Stimulated activated CD8-positive, alpha-beta memory T cell treated with anti-CD3 and anti-CD28 coated beads, Interleukin-2, amount 100 ng/mL, for 48 hours (primary cell): Measurements from ENCODE around the gene CHCHD3.

ENCODE experiments used
- DNase-seq, 2 donors: peaks; one replicate each; pipeline ENCODE4 v3.0.0-alpha.2; 2020; ENCODE audit warnings: low read depth in 2 of 2

The CHCHD3 gene

DNA sequence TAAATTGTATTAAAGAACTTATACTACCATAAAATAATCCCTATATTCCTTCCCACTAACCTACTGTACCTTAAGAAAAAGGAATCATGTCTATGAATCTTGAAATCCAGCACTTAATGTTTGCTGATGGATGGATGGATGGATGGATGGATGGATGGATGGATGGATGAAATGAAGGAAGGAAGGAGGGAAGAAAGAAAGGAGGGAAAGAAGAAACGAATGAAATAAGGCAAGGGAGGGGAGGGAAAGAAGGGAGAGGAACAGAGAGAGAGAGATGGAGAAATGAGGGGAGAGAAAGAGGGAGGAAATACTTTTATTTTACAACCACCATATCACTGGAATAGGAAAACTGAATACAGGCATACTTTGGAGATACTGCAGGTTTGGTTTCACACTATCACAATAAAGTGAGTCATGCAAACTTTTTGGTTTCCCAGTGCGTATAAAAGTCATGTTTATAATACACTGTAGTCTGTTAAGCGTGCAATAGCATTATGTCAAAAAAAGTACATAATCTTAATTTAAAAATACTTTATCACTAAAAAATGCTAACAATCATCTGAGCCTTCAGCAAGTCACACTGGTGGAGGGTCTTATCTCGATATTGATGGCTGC, 219.8 kb downstream of the CHCHD3 start:
- DNase-seq, result no peak

DNA sequence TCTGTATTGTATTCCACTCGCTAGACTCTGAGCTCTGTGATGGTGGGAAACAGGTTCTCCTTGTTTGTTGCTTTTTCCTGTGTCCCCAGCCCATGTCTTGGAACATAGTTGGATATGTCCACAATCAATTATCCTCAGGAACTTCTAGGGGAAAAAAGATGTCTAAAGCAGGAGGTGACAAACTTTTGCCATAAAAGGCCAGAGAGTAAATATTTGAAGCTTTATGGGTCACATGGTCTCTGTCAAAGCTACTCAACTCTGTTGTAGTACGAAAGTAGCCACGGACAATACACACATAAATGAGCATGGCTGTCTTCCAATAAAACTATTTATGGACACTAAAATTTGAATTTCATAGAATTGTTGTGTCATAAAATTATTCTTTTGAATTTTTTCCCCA, 220.5 kb downstream of the CHCHD3 start:
- no peak for DNase-seq

DNA sequence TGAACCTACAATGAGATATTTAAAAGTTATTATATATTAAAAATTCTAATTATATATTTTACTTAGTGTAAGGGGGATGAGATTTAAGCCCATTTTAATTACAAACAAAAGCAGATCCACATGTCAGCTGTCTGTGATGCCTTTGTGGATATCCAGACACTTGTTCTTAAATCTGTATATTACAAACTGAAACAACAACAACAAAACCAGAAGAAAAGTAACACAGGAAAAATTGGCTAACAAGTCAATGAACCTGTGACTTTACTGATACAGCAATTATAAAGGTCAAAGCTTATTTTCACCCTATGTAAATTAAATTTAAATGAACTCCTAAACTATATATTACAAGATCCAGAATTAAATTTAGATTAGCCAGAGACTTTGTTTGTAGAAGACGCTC, 222.7 kb downstream of the CHCHD3 start:
- DNase-seq, result no peak

- no peak for DNase-seq
Measured at GRCh38 chr7:132858760-132859159, 223.1 kb downstream of the CHCHD3 start.

- no peak for DNase-seq
Measured at GRCh38 chr7:132858251-132858650, 223.6 kb downstream of the CHCHD3 start.

GRCh38 chr7:132857703-132858102, 224.2 kb downstream of the CHCHD3 start:
- DNase-seq, result no peak

- DNase-seq, result no peak
Measured at GRCh38 chr7:132857031-132857430, 224.9 kb downstream of the CHCHD3 start.

DNA sequence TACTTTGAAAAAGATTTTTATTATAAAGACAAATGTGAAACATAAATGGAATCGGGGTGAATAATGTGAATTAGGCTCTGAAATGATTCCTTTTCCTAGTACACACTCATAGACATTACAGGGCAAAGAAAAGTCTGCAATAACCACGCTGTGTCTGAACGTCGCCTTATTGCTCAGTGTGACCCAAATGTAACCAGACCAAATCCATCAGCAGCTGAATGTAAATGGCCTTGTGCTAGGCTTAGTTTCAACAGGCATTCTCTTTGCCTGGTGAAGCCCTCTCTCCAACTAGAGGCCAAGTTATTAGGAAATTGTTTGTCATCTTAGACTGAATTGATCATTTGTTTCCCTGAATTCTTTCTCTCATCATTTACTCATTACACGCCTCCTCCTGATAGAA, 225.5 kb downstream of the CHCHD3 start:
- no peak for DNase-seq

GRCh38 chr7:132855901-132856300, 226.0 kb downstream of the CHCHD3 start:
- DNase-seq, result no peak

DNA sequence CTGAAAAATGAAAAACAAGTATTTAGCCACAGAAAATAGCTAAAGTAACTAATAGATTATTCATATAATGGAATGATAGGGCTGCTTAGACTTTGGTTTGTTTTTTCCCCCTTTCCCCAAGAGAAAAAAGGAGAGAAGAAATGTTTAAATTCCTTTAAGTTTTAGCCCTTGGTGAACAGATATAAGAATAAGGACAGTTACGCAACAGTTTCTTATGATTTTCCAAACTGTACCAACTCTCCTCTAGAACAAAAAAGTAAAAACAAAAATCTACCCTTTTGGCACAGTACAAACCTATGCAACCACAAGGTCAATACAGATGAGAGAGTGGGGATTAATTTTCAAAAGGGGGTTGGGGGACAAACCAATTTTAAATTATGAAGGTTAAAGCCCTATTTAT, 227.7 kb downstream of the CHCHD3 start:
- no peak for DNase-seq

DNA sequence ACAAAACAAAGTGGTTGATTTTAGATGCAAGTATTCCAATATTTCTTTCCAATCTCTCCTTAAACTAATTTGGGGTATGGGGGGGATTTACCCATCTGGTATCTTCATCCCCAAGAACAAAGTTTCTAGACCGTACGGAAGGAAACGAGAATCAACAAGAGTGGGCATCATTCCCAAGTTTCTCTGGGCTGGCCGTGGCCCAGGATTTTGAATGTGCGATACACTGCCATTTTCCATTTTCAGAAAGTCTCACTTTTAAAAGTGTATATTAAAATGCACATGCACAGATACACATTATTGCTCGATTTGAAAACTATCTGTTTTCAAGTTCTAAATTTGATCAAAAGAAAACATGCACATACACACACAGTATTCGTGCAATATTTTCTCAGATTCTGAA, 234.5 kb downstream of the CHCHD3 start:
- no peak for DNase-seq

GRCh38 chr7:132846086-132846485, 235.8 kb downstream of the CHCHD3 start:
- no peak for DNase-seq

DNA sequence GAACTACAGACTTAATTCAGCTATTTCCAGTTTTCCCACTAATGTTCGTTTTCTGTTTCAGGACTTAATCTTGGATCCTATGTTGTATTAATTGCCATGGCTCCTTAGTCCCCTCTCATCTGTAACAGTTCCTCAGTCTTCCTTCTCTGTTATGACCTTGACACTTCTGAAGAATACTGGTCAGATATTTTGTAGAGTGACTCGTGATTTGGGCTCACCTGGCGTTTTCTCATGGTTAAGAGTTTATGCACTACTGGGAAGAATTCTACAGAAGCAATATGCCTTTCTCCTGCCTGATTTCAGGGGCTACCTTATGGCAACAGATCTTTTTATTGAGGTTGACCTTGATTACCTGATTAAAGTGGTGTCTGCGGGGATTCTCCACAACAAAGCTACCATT, 239.4 kb downstream of the CHCHD3 start:
- no peak for DNase-seq

DNA sequence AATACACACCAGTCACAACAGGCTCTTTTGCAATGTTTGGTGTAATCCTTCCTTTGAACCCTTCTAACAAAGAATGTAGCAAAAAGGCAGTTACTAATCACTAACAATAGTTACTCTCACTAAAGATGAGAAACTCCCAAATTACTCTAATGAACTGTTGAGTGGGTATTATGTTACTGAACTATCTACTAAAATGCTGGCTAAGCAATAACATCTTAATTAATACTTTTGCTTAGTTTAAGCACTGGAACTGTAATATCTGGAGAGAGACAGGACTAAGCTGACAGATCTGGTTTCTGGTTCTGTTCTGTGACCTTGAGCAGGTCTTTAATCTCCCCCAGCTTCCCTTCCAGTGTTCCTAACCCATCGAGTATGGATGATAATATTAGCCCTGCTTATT, 241.7 kb downstream of the CHCHD3 start:
- DNase-seq, result no peak

GRCh38 chr7:132838313-132838712, 243.6 kb downstream of the CHCHD3 start:
- DNase-seq, result no peak

GRCh38 chr7:132837529-132837928, 244.4 kb downstream of the CHCHD3 start:
- DNase-seq, result no peak

DNA sequence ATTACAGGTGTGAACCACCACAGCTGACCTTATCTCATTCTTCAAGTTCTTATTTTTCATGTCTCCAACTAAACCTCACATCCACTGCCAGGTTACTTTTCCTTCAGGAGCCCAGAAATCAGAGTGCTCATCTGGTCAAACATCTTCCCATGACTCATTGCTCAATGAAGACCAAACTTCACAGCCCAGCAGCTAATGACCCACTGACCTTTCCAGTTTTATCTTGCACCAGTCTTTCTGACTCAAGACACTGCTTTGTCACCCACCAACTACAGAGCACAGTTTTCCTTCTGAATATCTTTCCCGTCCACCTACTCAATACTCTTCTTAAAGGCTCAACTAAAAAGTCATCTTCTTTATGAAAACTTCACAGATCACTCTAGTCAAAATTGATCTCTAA, 245.1 kb downstream of the CHCHD3 start:
- DNase-seq, result no peak

GRCh38 chr7:132830941-132831340, 250.9 kb downstream of the CHCHD3 start:
- no peak for DNase-seq

- DNase-seq, result no peak
Measured at GRCh38 chr7:132828502-132828901, 253.4 kb downstream of the CHCHD3 start.

DNA sequence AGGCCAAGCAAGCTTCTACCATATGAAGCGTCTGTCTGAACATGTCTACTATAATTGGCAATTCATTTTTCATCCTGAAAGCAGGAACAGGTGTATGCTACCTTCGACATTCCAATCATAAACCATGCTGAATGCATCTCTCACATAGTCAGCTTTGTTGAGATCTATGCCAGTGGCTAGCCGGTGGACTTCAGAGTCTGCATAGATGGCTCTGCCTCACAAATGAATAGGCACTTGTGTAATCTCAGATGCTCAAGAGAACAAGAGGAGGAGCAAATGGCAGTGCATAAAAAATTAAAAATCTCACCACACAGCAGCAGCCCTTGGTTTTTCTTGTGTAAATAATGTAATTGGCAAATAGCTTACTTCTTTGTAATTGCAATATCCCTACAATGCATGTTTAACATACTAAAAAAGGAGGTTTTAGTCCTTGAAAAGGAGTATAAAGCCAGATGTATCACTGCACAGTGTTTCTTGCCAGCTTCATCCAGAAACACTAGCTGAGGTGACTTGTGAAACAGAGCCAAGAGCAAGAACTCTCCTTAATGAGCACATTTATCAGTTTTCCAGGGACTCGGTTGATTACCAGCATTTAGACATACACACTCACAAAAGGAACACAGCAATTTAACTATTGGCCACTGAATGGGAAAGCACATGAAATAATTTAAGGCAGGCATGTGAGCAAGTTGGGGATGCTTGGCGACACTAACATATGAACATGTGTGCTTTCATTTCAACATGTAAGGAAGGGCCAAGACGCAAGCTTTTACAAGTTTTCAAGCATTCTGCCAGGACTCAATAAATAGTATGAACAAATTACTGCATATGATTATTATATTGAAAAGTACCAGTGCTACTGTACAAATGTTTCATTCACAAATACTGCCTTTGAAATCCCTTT, 255.7 kb downstream of the CHCHD3 start:
- DNase-seq, result no peak

GRCh38 chr7:132825222-132825621, 256.7 kb downstream of the CHCHD3 start:
- DNase-seq, result no peak

DNA sequence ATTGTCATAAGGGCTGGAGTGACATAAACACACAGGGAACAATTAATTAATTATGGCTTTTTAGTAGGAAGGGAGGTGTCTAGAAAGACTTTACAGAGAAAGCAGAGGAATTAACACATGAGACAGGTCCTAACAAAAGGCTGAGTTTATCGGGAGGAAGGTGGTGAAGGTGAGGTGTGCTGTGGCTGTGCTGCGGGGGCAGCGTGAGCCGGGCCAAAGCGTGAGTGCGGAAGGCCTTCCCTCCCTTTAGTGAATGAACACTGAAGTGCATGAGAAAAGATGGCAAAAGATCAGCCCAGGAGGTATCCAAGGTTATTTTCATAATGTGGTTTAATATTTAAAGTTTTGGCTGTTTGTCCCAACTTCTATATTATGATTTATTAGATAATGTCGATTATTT, 262.2 kb downstream of the CHCHD3 start:
- DNase-seq, result no peak

GRCh38 chr7:132817949-132818348, 263.9 kb downstream of the CHCHD3 start:
- DNase-seq, result no peak
